NCI-H1694 (cell line): ENCODE data around the gene CATSPER3.

Experiments
- DNase-seq: peaks from one replicate; lab custom pipeline; 2025; lab: John Stamatoyannopoulos, UW

The CATSPER3 gene

DNA sequence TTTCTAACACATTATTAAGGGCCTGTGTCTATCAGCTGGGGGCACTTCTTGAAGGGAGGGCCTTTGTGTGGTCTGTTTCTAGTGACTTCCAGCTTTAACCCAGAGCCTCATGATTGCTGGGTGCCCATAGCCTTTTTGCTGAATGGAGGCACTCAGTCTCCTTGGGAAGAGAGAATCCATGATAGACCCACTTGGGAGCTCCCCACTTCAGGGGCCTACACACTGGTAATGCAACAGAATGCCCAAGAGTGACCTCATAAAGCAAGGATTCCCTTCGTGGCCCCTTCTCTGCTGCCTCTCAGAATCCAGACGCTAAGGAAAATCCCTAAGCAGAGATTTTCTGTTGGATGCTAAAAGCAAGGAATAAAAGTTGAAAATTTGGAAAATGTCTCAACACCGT is at the start of gene CATSPER3:
Gene CATSPER3 (plus strand): TSS at position 301 of the 400 bp plus-strand sequence. CDS start 85 bp downstream, at position 386.
- no peak for DNase-seq

DNA sequence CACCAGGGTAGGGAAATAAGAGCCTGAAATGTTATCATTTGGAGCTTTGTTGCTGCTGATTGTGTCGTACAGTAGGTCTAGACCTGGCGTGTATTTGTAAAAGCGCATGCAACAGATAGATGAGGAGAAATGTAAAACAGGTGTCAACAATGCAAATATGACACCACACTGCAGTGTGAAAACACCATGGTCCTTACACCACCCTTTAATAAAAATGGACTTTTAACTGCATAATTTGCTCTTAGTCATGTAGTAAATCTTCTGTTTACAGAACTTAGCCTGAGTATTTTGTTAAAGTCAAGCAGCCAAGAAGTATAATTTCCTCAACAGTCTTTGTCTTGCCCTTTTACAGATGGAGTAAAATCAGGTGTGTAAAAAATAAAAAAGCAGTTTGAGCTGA is 48.8 kb upstream of the CATSPER3 start:
- DNase-seq = no peak

DNA sequence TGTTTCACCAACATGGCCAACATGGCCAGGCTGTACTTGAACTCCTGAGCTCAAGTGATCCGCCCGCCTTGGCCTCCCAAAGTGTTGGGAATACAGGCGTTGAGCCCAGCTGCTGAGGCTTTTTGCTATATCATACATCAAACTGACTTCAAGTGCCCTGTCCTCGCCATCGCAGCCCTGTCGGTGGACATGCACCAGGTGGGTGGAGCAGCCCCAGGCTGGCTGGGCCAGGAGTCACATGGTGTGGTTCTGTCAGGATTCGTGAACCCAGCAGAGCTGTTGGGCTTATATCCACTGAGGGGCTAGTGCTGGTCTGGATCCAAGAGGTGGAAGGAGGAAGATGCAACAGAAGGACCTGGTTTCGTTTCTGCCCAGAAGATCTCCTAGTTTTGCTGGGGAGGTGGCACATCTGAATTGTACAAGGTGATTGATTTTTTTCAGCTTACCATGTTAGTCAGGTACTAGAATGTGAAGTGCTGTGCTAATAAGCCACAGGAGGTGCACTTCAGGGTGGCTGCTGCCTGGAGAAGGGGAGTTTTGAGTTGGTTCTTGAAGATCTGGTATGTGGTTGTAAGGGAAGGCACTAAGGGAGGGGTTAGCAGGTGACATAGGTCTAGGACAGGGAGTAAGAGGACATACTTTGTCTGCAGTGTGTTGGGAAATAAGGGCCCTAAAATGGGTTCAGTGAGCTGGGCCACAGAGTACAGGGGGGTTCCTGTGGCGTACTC is 46.7 kb upstream of the CATSPER3 start:
- DNase-seq = no peak

DNA sequence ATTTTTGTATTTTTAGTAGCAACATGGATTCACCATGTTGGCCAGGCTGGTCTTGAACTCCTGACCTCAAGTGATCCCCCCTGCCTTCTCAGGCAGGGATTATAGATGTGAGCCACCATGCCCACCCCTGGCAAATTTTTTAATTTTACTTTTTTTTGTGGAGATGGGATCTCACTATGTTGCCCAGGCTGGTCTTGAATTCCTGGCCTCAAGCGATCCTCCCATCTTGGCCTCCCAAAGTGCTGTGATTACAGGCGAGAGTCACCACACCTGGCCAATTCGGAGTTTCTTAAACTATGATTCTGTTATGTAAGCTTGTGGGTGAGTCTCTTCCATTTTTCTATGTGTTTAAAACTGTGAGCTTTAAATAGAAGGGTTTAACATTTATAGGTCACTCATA is 35.2 kb upstream of the CATSPER3 start:
- DNase-seq = no peak

DNA sequence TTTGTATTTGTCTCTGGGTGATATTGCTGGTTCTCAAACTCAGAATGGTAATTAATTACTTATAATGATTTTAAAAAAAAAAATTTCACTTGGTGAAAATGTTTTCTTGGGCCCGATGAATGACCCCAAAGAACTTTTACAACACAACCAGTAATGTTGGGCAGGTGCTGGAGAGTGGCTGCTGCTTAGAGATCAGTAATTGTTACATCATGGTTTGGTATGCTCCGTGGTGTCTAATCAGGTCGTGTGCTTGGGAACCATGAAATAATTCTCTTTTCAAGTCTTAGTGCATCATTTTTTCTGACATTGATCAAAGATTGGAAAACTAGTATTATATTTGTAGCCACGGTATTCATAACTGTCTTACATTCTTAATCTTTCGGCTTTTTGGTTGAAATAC is 33.5 kb upstream of the CATSPER3 start:
- DNase-seq = no peak

DNA sequence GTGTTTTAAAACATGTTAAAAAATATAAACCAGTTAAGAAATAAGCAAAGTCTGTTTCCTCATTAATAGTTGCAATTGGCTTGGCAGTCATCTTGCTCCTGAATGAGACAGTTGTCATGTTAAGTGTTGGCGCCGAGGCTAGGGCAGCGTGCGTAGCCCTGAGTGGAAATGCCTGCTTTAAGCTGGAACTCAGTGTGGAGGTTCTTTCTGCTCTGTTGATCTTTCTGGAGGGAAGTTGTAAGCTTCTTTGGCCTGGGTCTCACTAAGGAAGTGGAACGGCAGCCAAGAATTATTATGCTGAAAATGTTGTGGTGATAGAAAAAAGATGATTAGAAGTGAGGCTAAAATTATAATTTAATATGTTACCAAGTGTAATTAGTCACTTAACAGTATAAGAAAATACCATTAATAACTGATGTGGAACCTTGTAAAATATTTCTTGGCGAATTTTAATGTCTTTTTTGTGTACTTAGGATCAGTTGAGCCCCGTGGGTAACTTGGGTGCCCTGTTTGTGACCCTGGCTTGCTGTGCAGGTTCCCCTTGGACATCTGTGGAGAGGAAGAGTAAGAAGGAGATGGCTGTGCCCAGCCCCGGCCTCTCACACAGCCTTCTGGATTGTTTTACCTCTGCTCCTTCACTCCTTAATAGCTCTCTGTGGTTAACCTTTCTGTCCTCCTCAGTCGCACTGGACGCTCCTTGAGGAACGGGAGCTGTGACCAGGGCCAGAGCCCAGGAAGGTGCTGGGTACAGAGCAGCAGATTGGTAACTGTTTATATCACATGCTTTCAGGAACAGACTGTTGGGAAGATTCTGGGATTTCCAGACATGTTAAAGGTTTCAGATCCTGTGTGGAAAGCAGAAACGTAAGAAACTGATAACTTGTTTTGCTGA is 31.8 kb upstream of the CATSPER3 start:
- no peak for DNase-seq

DNA sequence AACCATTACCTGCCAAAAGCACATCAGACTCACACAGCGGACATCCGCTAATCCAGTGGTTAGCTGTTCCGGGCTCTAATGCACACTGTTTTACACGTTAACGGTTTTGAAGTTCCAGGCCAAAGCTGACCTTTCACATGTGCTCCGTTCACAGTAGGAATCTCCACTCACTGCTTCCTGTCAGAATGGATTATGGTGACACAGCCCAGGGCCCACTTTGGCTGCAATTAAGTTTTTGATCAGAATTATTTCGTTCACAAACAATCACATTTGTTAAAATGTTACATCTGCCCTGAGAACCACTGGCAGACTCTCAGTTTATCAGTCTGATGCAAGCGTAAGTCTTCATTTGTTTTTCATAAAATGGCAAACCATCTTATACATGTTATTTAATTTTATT is 30.2 kb upstream of the CATSPER3 start:
- no peak for DNase-seq

DNA sequence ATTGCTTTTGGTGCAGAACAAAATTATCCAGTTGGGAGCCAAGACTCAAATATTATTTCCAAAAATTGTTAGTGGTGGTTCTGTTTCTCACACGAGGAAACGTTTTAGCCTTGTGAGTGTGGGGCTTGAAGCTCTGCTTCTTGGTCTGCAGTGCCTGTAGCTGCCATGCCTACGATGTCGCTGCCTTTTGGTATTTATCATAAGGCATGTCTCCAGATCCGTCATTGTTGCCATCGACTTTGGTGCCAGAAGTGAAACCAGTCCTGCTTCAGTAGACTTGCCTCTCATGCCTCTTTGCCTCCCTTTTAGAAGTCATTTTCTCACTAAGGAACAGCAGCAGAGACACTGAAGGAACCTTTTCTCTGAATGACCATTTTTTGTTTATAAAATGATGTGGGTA is 29.7 kb upstream of the CATSPER3 start:
- DNase-seq = no peak

DNA sequence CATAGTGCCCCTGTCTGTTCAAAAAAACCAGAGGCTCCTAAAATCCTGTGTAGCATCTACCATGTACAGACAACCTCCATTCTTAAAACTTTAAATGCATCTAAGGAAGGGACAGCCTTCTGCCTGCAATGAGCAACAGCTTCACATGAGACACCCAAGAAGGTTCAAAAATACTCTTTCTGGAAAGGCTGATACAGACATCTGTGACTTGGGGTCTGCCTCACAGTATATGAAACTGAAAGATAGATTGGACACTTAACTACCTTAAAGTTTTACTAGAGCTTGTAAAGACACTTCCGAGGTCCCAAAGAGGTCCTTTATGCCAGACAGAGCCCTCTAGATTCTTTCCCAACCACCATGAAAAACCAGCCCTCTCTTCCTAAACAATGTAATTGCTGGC is 28.2 kb upstream of the CATSPER3 start:
- no peak for DNase-seq

DNA sequence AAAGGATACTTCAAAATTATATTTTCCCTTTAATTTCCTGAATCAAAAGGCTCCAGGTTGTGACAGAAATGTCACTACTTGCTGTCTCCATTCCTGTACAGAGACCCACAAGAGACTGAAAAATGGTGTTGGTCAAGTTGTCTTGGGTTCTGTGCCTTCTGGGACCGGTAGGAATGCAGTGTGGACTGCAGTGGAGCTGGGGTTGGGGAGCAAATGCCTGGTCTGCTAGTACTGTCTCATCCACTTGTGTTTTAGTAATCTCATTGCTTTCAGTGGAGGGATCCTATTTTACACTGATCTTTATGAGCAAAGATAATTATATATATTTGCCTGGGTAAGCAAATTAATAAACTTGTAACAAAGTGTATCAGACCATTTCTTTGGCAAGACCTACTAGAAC is 24.2 kb upstream of the CATSPER3 start:
- no peak for DNase-seq

DNA sequence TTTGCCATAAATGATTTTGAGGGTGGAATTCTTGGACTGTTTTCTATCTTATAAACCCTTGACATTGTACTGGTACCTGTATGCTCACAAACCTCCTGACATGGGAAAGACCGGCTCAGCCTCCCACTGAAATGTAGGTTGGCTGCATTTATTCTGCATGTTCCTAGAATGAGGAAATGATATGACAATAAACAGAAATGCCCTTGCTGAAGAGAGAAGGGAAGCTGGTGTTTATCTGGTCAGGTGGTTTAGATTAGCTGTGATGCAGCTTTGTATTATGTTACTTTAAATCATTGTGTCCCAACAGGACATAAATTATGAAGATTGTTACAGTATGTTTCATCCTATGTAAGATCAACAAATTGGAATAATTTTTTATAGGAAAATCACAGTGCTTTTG is 23.1 kb upstream of the CATSPER3 start:
- no peak for DNase-seq

DNA sequence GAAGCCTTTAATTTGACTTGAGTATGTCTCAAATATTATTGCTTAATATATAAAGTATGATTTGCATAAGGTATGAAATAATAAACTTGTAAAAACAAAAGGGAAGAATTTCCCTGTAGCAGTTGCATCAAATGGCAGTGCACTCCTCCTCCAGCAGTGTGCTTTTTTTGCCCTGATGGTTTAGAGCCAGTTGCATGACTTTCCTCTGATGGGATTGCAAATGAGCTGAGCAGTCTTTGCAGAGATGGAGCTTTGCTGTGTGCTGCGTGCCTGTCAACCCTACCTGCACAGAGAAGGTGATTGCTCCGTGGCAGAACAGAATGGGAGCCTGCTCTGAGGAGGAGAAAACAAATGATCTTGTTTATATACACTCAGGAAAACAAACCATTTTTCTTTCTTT is 22.7 kb upstream of the CATSPER3 start:
- DNase-seq = no peak

DNA sequence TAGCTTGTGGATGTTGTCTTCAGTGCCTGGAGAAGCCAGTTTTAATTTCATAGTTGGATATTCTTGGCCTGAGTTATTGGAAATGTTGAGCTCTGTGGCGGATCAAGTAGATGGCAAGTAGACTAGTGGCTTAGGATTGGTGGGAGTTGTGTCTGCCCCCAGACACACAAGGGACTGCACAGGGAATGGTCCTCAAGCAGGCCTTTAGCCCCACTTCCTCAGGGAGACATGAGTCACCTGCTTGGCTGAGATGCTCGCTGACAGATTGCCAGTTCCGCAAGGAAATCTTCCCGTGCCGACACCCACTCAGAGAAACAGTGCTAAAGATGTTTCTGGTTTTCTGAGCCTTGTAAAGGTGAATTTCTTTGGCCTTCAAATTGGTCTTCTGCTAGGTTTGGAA is 18.8 kb upstream of the CATSPER3 start:
- no peak for DNase-seq

DNA sequence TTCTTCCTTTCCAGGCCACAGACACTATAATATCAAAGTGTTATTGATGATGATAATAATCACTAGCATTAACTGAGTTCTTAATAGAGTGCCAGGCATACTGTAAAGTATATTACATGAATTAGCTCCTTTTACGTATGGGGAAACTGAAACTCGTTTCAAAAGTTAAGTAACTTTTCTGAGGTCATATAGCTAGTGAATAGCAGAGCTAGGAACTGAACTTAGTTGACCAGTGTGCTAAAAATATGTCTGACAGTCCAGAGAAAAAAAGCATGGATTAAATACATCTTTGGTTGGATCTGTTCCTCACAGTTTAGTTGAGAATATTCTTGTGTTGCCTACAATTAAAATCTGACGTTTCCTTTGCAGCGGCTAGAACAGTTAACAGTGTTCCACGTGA is 18.4 kb upstream of the CATSPER3 start:
- no peak for DNase-seq

DNA sequence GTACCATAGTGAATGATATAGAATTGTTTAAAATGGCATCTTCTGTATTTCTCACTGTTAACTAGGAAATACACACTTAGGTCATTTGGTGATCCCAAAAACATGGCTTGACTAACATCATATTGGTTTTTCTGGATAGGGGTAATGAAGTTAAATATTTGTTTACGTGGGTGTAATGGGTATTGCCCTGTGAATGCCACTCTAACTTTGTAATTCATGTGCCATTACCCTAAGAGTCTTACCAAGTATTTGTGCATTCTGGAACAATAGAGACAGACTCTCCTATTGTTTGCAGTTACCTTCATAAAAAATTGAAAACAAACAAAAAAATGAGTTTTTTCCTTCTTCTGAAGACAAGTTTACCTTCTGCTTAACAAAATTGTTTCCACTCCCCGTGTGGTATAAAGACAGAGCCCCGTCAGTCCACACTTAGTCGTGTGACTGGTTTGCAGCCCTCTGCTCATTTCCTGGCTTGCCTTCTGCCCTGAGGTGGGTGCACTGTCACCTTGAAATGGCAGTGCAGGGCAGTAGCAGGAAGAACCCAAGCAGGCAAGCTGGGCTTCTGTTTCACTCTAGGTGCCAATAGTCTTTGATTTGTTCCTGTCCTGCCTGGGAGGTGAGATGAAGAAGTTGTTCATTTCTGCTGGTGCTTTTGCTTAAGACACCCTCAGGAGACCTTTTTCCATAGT is 9.6 kb upstream of the CATSPER3 start:
- DNase-seq = no peak

DNA sequence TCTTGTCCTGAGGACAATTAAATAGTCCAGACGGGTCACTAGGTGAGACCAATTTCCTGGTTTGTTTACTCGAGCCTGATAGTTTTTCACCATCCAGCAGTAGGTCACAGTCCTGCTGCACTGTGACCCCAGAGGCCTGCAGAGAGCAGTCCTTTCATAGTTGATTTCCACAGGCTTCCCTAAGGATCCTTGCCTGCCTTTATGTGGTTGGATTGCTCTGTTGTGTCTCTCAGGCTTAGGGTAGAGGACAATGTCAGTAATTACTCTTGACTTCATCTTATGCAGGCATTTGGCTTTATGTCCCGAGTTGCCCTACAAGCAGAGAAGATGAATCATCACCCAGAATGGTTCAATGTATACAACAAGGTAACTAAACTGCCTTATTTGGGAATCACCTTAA is 9.0 kb upstream of the CATSPER3 start:
- DNase-seq = no peak

DNA sequence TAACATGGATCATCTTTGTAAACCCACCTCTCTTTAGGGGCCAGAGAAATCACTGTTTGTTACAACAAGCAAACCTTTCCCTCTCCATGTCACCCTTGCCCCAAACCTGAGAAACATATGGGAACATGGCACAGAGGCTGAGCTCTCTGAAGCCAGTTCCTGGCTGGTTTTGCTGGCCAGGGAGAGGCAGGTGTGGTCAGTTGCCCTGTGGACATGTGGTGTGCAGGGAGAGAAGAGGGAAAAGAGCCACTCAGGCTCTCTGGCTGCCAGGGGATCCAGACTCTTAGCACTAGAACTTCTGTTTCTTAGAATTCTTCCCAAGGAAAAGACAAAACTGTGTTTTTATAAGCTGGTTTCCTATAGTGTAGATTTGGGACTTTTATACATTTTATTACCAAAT is 4.6 kb upstream of the CATSPER3 start:
- DNase-seq = no peak

DNA sequence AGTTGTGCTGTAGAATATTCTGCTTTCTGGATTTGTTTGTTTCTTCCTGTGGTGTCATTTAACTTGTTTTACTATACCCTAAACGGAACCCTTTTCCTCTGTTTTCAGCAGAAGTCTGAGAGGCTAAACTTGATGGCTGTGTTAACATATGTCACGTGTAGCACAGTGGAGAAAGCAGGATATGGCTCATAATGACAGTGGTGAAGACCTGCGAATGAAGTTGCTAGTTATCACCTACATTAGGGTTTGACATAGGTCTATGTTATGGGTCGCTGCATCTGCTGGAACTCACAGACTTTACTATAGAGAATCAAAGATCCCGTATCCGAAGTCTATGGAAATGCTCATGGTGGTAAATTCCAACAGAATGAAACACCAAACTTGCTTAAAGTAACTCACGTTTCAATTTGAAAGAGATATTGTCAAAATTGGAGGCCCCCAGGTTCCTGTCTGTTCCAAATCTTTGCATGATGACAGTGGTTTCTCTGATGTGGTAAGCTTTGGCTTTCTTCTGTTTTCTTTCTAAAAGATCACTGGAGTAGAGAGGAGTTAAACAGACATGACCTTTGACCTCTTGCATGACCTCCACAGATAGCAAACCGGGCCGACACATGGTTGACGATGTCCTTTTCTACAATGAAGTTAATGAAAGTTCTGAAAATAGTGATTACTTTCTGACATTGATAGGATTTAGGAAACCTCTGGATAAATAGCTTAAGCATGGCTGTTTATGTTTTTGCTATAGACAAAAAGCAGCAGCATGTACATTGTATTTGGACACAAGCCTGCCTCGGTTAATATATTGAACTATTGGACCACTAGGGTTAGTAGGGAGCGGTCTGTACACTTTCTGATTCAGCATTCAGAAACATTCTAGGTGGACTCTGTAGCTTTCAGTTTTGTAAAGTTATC is 3.1 kb upstream of the CATSPER3 start:
- DNase-seq = no peak

DNA sequence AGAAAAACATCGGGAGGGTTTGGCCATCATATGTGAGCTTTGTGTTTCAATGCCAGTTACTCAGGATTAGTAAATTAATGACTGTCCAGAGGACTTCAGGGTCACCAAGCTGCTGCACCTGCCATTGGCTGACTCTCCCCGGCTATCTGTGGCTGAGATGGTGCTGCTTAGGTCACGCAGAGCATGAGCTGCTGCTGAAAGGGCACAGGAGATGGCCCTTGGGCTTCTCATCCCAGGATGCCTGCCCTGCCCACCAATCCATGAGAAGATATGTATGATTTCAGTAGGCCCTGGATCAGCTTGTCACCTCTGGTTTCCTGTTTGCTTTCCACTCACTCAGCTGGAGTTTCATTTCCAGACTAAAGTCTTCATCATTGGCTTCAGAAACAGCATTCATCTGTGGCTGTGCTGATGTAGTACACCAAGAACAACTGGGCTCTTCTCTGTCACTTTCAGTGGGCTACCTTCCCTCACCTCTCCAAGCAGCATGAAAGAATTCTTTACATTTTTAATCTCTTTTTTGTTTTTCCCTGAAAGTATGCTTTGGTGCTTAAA is 2.4 kb upstream of the CATSPER3 start:
- DNase-seq = no peak

DNA sequence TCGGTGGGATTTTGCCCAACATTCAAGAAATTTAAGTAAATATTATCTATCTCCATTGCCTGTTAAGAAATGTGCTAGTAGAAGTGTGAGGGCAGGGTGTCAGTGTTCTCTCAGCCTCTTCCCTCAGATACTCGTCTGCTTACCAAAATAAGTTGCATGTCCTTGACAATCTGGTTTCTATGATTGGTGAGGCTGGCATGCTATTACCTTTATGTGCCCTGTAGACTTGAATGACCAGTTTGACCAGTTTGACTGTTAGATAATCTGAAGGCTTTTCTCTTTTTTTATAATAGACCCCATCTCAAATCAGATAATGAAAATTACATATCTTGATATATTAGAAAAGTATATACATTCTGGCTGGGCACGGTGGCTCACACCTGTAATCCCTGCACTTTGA is 348 bp downstream of the CATSPER3 start:
- DNase-seq = no peak

DNA sequence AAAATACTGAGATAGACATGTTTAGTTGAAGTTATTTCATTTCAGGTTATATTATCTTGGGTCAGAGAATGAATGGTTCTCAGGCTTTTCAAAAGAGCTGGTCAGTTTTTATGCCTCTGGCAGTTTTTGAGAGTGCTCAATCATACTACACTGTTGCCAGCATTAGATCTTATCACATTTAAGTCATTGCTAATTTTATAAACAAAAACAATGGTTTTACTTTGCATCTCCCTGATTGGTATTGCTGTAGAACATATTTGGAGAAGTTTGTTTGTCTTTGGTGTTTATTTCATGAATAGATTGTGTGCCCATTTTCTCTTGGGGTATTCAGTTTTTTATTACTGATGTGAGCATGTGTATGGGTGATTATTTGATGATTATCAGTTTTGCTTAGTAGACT is 1.5 kb downstream of the CATSPER3 start:
- DNase-seq = no peak
